ENCODE data around the gene MNAT1.

GRCh38 chr14:60817113-60817512 lies 82.6 kb downstream of the MNAT1 start:
- TF ChIP-seq CTCF (conservative IDR thresholded peaks at IDR 0.05) (no peak), EZH2 (IDR thresholded peaks at IDR 0.05; ENCODE audit: low read depth) (no peak)

Data from PC-9 (cell line).